Measurements from ENCODE around the gene TRPT1.

TRPT1 gene

GRCh38 chr11:64264371-64264852 is 38.4 kb upstream of the TRPT1 start:
- no peak overlapping the region for H3K27ac ChIP-seq (ENCODE audit: extremely low read depth, low read depth, low read length)
- H3K4me3 ChIP-seq (ENCODE audit: low read depth, low read length): no peak overlapping the region
- peaks cover 2% of the 10 kb centered on the region; the same call in 1 of the 2 replicates for H3K4me1 ChIP-seq (ENCODE audit: control insufficient read depth, insufficient read depth, low read length)
- CTCF ChIA-PET: interaction anchor here (0.5 to 1.6 kb wide), 3 partner anchors 13 to 60 kb away, joined by 3 to 11 read pairs (median 3); partner anchors contain the start of gene PLCB3
- peaks cover 0 to 67% of the 10 kb centered on the region in 2 experiments; a peak in 1 of 3 replicates for H3K36me3 ChIP-seq (ENCODE audit: control insufficient read depth in 2 of 2, insufficient read depth in 1 of 2, low read length in 2 of 2)
- POLR2A ChIA-PET: interaction anchor here (0.6 to 1.6 kb wide), 5 partner anchors 12 to 849 kb away, joined by 3 to 6 read pairs (median 3); no protein-coding TSS in a partner anchor
- TF ChIP-seq ZIC2 (tag by site-specific recombination; IDR thresholded peaks at IDR 0.05) (no peak), ZFHX2 (tag by site-specific recombination; conservative IDR thresholded peaks at IDR 0.05) (0 out of 2 replicates have a peak, but pooled peaks have one; percentile 6), ZNF248 (tag by site-specific recombination; IDR thresholded peaks at IDR 0.05) (no peak), MYNN (tag by site-specific recombination; IDR thresholded peaks at IDR 0.05; ENCODE audit: borderline replicate concordance) (no peak), ZNF324 (tag by site-specific recombination; IDR thresholded peaks at IDR 0.05) (no peak), ZBTB26 (tag by site-specific recombination; optimal IDR thresholded peaks at IDR 0.05) (no peak), ZNF114 (tag by site-specific recombination; IDR thresholded peaks at IDR 0.05) (no peak), HIC1 (tag by site-specific recombination; IDR thresholded peaks at IDR 0.05) (no peak), ZNF654 (tag by site-specific recombination; IDR thresholded peaks at IDR 0.05; ENCODE audit: low read depth) (no peak), ZNF501 (tag by site-specific recombination; IDR thresholded peaks at IDR 0.05) (no peak), HOXA7 (CRISPR knock-in tag; IDR thresholded peaks at IDR 0.05; ENCODE audit: borderline replicate concordance) (no peak), ZBTB8A (tag by site-specific recombination; IDR thresholded peaks at IDR 0.05) (peak; percentile 52), ZNF157 (tag by site-specific recombination; IDR thresholded peaks at IDR 0.05) (no peak), WT1 (tag by site-specific recombination; IDR thresholded peaks at IDR 0.05) (no peak), ZNF354C (tag by site-specific recombination; IDR thresholded peaks at IDR 0.05; ENCODE audit: borderline replicate concordance, low read depth) (no peak), ZNF658 (tag by site-specific recombination; IDR thresholded peaks at IDR 0.05) (no peak), ZNF560 (tag by site-specific recombination; IDR thresholded peaks at IDR 0.05; ENCODE audit: borderline replicate concordance) (no peak), ZNF133 (tag by site-specific recombination; IDR thresholded peaks at IDR 0.05) (no peak), ZNF404 (tag by site-specific recombination; IDR thresholded peaks at IDR 0.05) (no peak), ZNF426 (tag by site-specific recombination; IDR thresholded peaks at IDR 0.05) (no peak), YY2 (tag by site-specific recombination; IDR thresholded peaks at IDR 0.05) (no peak), ZNF302 (tag by site-specific recombination; IDR thresholded peaks at IDR 0.05; ENCODE audit: low read depth) (no peak), MZF1 (tag by site-specific recombination; IDR thresholded peaks at IDR 0.05; ENCODE audit: borderline replicate concordance) (no peak), REST (tag by site-specific recombination; IDR thresholded peaks at IDR 0.05) (no peak), ZSCAN18 (tag by site-specific recombination; IDR thresholded peaks at IDR 0.05) (no peak), ZBTB17 (tag by site-specific recombination; IDR thresholded peaks at IDR 0.05) (0 out of 2 replicates have a peak, but pooled peaks have one; percentile 19)
- no peaks in the 10 kb centered on the region for H3K9me3 ChIP-seq (ENCODE audit: control insufficient read depth, insufficient read depth, low read depth, low read length)

All from HEK293 (cell line).